GM04503 (cell line): ENCODE data around the gene RNF43.

ENCODE experiments used
- DNase-seq: peaks from one replicate; pipeline ENCODE4 v3.0.0-alpha.2; 2012; ENCODE audit warnings: low read depth

RNF43 gene

DNA sequence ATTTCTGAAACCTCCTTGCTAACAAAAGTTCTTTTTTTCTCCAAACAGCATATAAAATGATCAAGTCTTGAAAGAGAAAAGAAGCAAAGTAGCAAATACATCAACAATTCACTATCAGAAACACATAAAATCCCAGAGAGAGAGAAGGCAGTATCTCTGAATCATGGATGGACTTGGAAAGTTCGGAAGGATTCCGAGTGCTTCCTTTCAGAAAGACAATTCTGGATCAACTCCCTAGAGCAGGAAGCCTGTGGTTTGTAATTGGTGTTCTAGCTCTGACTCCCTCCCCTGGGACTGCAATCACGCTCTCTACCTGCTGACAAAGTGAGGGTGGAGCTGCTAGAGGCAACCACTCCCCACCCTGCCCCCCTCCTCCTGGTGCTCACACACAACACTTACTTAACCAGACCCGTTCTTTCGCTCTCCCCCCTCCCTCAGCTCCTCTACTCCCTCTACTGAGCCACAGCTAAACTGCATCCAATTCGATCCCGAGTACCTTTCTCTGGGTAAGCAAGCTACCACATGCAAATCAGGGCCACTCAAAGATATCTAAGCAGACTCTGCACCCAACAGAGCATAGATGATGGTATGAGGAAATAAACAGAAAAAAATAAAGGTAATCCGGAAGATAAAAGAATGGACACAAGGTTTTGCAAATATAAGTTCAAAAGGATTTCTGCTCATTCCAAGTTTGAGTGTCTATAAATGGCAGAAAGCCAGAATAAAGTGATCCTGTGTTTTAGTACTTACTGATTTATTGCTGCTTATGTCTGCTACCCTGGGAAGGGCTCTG, at the start of gene RNF43:
Gene RNF43 (minus strand): TSS at position 235 of the 793 bp plus-strand sequence. CDS start 1,957 bp downstream, outside the sequence.
- DNase-seq = peak; percentile 24

- no peak for DNase-seq
These were observed 38.2 kb upstream of the RNF43 start for GRCh38 chr17:58455491-58455890.

DNA sequence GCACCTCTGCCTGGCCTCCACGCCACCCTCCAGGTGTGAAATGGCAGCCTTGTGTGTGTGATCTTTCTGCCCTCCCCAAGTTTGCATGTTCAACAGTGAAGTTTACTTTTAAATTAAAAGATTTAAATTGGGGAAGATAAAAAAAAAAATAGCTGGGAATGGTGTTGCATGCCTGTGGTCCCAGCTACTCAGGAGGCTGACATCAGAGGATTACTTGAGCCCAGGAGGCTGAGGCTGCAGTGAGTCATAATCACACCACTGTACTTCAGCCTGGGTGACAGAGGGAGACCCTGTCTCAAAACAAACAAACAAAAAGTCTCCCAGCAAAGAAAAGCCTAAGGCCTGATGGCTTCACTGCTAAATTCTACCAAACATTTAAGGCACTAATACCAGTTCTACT, 35.4 kb upstream of the RNF43 start:
- no peak for DNase-seq

DNA sequence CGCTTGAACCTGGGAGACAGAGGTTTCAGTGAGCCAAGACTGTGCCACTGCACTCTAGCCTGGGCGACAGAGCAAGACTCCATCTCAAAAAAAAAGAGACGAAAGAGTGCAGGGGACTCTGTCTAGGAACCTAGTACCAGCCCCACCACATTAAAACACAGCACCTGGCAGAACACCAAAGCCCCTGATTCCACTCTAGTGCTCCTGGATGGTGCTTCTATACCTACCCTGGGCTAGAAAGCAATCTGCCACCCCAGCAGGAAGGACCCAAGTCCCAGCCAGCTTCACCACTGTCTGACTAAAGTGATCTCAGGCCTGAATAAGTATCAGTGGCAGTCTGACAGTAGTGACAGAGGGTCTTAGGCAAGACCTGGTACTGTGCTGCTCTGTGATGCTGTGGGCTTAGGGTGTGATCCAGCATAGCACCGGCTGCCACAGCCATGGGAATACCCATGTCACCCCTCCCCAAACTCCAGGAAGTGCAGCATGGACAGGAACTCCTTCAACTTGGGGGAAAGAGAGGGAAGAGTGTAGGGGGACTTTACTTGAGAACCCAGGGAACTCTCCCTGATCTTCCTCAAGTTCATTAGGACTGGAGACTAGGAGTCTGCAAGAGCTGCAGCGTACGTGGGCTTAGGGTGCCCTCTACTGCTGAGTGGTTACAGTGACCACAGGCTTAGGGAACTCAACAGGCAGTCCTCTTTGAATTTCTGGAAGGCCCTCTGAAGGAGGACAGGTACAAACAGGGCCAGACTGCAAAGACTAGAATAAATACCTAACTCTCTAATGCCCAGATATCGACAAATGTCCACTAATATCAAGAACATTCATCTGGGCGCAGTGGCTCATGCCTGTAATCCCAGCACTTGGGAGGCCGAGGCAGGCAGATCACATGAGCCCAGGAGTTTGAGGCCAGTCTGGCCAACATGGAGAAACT, 30.0 kb upstream of the RNF43 start:
- peak; percentile 29 for DNase-seq

DNA sequence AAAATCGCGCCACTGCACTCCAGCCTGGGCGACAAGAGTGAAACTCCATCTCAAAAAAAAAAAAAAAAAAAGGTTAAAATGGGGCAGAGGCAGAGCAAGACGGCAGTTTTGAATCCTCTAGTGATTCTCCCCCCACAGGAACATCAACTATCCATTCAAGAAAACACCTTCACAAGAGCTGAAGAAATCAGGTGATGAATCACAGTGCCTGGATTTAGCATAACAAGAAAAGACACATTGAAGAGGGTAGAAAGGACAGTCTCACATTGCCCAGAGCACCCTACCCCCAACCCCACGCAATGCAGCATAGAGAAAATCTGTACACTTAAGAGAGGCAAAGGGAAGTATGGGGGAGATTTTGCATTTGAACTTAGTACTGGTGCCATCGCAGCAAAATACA, 28.8 kb upstream of the RNF43 start:
- DNase-seq = no peak

- no peak for DNase-seq
These were observed 19.5 kb upstream of the RNF43 start for GRCh38 chr17:58436805-58437239.

DNA sequence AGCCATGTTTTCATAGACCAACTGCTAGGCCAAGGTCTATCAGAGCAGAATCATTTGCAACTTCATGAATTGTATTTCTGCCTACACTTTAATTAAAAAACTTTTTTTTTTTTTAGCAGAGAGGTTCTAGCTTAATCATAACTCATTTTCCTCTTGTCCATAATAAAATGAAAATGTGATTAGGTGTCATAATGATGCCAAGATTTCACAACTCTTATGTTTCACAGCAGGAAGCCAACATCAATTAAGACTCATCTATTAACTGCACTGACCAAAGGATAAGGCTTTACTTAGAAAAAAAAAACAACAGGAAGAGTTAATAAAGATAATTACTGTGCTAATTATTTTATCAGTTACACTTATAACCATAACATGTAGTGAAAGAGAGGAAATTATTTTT, 18.9 kb upstream of the RNF43 start:
- no peak for DNase-seq

- no peak for DNase-seq
These were observed 15.7 kb upstream of the RNF43 start for GRCh38 chr17:58432806-58433573.

DNA sequence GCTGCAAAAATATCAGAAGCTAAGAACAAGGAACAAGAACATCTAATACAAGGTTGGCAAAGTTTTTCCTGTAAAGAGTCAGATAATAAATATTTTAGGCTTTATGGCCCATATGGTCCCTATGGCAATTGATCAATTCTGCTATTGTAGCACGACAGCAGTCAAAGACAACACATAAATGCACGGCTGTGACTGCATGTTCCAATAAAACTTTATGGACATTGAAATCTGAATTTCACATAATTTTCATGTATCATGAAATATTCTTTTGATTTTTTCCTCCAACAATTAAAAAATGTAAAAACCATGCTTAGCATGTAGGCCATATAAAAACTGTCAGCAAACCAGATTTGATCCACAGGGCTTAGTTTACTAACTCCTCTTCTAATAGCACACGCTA, 10.5 kb upstream of the RNF43 start:
- no peak for DNase-seq

DNA sequence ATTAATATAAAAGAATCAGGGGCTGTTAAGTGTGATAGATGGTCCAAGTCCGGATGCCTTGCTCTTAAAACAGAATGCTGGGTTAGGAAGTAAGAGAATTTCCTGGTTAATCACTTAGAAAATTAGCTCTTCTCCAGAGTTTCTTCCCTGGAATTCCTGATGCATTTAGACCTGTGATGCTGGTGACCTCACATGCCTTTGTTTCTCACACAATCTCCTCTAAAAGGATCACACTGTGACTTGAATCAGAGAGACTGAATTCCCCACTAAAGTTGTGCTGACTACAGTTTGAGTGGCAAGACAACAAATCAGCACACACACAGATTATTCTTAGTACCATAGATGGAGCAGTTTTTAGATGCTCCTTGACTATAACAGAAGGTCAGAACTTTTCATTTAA, 4.4 kb upstream of the RNF43 start:
- DNase-seq = no peak

GRCh38 chr17:58420827-58421226, 3.5 kb upstream of the RNF43 start:
- no peak for DNase-seq

GRCh38 chr17:58416937-58417299, 416 bp downstream of the RNF43 start:
- DNase-seq = no peak

- no peak for DNase-seq
These were observed 938 bp downstream of the RNF43 start for GRCh38 chr17:58416396-58416795.

DNA sequence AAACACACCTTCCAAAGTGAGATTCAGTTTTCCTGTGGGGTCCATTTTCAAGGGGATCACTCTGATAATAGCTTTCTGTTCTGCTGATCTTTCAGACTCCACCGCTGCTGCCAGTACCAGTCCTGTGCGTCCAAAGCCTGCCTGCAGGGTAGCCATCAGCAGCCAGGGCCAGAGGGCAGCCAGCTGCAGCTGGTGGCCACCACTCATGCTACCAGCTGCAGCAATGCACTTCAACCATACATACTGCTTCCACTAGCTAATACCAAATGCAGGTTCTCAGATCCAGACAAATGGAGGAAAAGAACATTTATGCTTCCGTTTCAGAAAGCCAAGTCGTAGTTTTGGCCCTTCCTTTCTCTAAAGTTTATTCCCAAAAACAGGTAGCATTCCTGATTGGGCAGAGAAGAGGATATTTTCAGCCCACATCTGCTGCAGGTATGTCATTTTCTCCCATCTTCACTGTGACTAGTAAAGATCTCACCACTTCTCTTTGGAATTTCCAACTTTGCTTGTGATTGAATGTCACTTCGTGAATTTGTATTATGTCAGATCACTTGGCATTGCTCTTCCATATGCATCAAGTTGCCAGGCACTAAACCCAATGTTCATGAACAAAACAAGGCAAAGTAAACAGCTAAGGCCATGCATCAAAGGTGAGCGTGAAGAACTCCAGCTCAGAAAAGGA, 1.8 kb downstream of the RNF43 start:
- DNase-seq = no peak

DNA sequence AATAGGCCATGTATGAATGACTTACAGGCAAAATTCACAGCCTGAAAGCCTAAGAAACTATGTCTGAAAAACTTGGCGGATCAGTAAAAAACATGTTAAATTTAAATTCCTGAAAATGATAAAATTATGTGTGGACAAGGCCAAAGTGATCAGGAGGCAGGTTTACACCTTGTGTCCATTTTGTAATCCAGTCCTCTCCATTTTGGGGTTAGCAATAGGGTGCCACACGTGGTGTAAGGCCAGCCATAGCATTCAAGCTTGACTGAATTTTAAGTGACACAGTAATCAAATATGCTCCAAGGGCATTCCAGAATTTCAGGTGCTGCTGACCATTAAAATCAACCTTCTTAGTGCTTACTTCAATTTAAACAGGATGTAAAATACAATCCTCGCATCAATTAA, 2.7 kb downstream of the RNF43 start:
- no peak for DNase-seq

DNA sequence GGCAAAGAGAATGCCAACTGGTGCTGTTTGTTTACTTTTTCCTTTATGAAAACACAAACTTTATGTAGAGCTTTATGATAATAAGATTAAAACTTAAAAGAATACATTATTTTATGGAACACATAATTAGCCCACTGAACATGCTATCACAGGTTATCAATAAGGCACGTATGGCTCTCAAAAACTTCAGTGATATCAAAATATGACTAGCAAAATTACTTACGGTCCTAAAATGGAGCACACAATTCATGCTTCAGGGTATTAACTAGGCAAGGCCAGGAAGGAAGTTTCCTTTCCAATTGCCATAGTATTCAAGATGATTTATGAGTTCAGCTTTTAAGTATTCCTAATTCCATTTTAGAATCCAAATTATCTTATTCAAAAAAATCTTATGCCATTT, 3.6 kb downstream of the RNF43 start:
- DNase-seq = no peak

DNA sequence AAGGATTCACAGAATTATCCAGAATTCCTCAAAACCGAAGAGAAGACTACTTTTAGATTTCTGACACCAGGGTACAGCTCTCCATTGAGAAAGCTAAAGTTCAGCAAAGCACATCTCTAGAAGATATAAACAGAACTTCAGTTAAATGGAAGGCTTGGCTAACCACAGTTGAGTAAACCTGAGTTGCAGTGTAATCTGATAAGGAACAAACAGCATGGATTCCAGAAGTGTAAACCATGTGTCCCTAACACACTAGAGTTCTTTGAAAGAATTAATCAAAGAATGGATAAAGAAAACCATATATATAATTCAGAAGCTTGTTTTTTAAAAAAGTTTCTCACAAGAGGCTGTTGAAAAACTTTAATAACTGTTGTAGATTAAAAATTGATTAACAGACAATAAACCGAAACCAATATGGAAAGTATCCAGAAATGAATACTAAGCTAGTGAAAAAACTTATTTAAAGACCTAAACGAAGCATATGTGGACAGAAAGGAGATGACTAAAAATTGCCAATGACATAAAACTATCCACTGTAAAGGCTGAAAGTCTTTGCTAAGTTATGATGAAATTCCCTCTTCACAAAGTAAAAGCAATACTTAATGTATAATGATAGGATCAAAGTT, 4.3 kb downstream of the RNF43 start:
- no peak for DNase-seq

GRCh38 chr17:58412064-58412703, 5.2 kb downstream of the RNF43 start:
- no peak for DNase-seq

- DNase-seq = no peak
These were observed 5.9 kb downstream of the RNF43 start for GRCh38 chr17:58411408-58411894.

DNA sequence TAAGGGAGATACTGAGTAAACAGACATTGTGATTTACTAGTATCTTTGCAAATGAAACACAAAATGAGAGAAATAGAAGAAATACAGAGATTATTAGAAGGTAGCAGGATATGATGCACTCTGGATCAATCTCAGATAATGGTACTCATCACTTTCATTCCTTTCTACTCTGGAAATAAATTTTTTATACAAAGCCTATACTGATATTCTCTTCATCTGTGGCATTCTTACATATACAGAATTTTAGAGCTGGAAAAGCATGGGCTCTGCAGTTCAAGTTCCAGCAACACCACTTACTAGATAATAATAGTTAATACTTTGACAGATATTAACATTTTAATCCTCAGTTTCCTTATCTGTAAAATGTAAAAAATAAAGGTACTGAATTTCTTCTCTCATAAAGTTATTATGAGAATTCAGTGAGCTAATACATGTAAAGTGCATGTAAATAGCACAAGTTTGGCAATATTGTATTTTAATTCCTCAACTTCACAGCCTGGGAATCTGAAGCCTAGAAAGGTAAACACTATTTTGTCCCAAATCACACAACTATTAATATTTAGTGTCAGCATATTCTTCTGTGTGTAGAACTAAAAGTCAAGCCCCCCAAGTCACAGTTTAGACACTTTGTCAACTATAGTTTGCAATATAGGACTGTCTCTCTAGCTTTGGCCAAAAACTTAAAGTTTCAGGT, 6.5 kb downstream of the RNF43 start:
- no peak for DNase-seq
